Endothelial cell of umbilical vein (primary cell): ENCODE data around the gene MCRIP1. TPM values are rescaled to one million over a fixed set of nuclear protein-coding genes. Genes with fewer than 3 reads are reported as not detected.

Experiments used
- BruUV-seq: library from RNA; stranded (reverse); fragments of 400-500 nt; replicated peaks from 2 replicates; lab custom pipeline; 2021; lab: Mats Ljungman, UMichigan
- CTCF ChIA-PET: fragments of 300-600, 350-600 bp; sonication (Branson Sonifier 250); formaldehyde crosslinking; loops from one replicate; lab custom pipeline; 2021; ENCODE audit warnings: antibody characterized with exemption, inconsistent platforms; lab: Charles Lee
- POLR2A ChIA-PET: fragments of 300-600, 350-600 bp; sonication (Branson Sonifier 250); formaldehyde crosslinking; loops from one replicate; lab custom pipeline; 2021; ENCODE audit warnings: antibody characterized with exemption, inconsistent platforms; lab: Charles Lee
- DNase-seq: peaks from one replicate; pipeline ENCODE4 v3.0.0-alpha.2; 2011; ENCODE audit warnings: low read depth, low spot score
- FAIRE-seq: peaks from 2 replicates; lab custom pipeline; 2011; peaks lifted over from hg19 to GRCh38; lab: Jason Lieb, UNC
- H2AFZ ChIP-seq: 2 replicates; pipeline ENCODE4 v1.6.0; 2012; ENCODE audit warnings: low read depth, low read length, control low read depth, inconsistent platforms
- H3K27ac ChIP-seq: 2 replicates; pipeline ENCODE4 v1.5.1; 2011; ENCODE audit warnings: low read depth, mild to moderate bottlenecking, control low read depth, low read length, moderate library complexity; ENCODE audit not compliant: insufficient read depth
- H3K27me3 ChIP-seq, 2 experiments: 2 replicates each; pipeline versions ENCODE4 v1.6.0 to v1.6.1; 2011; ENCODE audit warnings: low read length in 2 of 2, mixed read lengths in 1 of 2; ENCODE audit not compliant: control insufficient read depth in 2 of 2, insufficient read depth in 2 of 2
- H3K36me3 ChIP-seq, 2 experiments: 2 replicates in 1 of 2; 3 replicates in 1 of 2; pipeline ENCODE4 v1.5.1; 2011; ENCODE audit warnings: low read length in 2 of 2, mild to moderate bottlenecking in 1 of 2, moderate library complexity in 1 of 2; ENCODE audit not compliant: control insufficient read depth in 2 of 2, insufficient read depth in 2 of 2; ENCODE audit errors: extremely low read depth in 1 of 2
- H3K4me1 ChIP-seq: 3 replicates; pipeline ENCODE4 v1.5.1; 2011; ENCODE audit warnings: mild to moderate bottlenecking, low read length; ENCODE audit not compliant: control insufficient read depth, insufficient read depth; ENCODE audit errors: extremely low read depth
- H3K4me2 ChIP-seq: 2 replicates; pipeline ENCODE4 v1.6.1; 2011; ENCODE audit warnings: low read length, control low read depth, mixed read lengths; ENCODE audit not compliant: insufficient read depth
- H3K4me3 ChIP-seq, 3 experiments: fragments of 200-600 bp in 1 of 3; sonication (generic), shearing (Covaris generic) in 1 of 3; replicated peaks in 1 of 3; 2 replicates each; pipeline ENCODE4 v1.5.1; 2011 to 2016; ENCODE audit warnings: control low read depth in 3 of 3, low read length in 3 of 3, mild to moderate bottlenecking in 2 of 3, inconsistent platforms in 1 of 3, low read depth in 1 of 3, moderate library complexity in 1 of 3; ENCODE audit not compliant: insufficient read depth in 1 of 3
- H3K79me2 ChIP-seq: 2 replicates; pipeline ENCODE4 v1.6.0; 2012; ENCODE audit warnings: low read length, inconsistent platforms; ENCODE audit not compliant: control insufficient read depth, insufficient read depth
- H3K9ac ChIP-seq: replicated peaks from 2 replicates; pipeline ENCODE3; 2011; ENCODE audit warnings: low read length, control low read depth; ENCODE audit not compliant: insufficient read depth; ENCODE audit errors: extremely low read depth
- H3K9me1 ChIP-seq: replicated peaks from 3 replicates; pipeline ENCODE4 v1.6.0; 2011; ENCODE audit warnings: mild to moderate bottlenecking, low read length; ENCODE audit not compliant: control insufficient read depth, insufficient read depth; ENCODE audit errors: extremely low read depth
- H3K9me3 ChIP-seq: replicated peaks from 2 replicates; pipeline ENCODE4 v1.5.1; 2012; ENCODE audit warnings: low read length, inconsistent platforms; ENCODE audit not compliant: control insufficient read depth, insufficient read depth
- H4K20me1 ChIP-seq: replicated peaks from 2 replicates; pipeline ENCODE3; 2011; ENCODE audit warnings: mild to moderate bottlenecking, low read length; ENCODE audit not compliant: control insufficient read depth, insufficient read depth; ENCODE audit errors: extremely low read depth
- EZH2 ChIP-seq: IDR thresholded peaks from 2 replicates; pipeline ENCODE4 v1.6.1; 2012; ENCODE audit warnings: borderline replicate concordance, low read depth, mild to moderate bottlenecking, moderate library complexity, low read length, inconsistent platforms; ENCODE audit not compliant: severe bottlenecking
- FOS ChIP-seq: IDR thresholded peaks from 2 replicates; pipeline ENCODE4 v1.6.1; 2011; ENCODE audit warnings: mild to moderate bottlenecking, low read length, moderate library complexity, borderline replicate concordance; ENCODE audit not compliant: insufficient read depth
- GATA2 ChIP-seq: IDR thresholded peaks from 2 replicates; pipeline ENCODE4 v1.7.0; 2011; ENCODE audit warnings: low read depth, mild to moderate bottlenecking, moderate library complexity, mixed read lengths, low read length; ENCODE audit not compliant: insufficient read length, insufficient read depth
- JUN ChIP-seq: IDR thresholded peaks from 2 replicates; pipeline ENCODE4 v1.6.1; 2011; ENCODE audit warnings: borderline replicate concordance, low read depth; ENCODE audit not compliant: insufficient read length, insufficient read depth
- MYC ChIP-seq: IDR thresholded peaks from one replicate; pipeline ENCODE4 v1.6.1; 2011; ENCODE audit warnings: mild to moderate bottlenecking, low read depth, low read length
- POLR2A ChIP-seq: IDR thresholded peaks from 2 replicates; pipeline ENCODE4 v1.6.1; 2012; ENCODE audit warnings: low read depth, mild to moderate bottlenecking, control low read depth, low read length
- POLR2AphosphoS5 ChIP-seq: IDR thresholded peaks from 2 replicates; pipeline ENCODE4 v1.6.1; 2012; ENCODE audit warnings: low read depth, mild to moderate bottlenecking, control low read depth, low read length, moderate library complexity; ENCODE audit not compliant: insufficient read depth
- dilution Hi-C: fragments of 300-500 bp; cut with MboI; formaldehyde crosslinking; loops from one replicate; pipeline ENCODE4 v1.15.0; 2019; ENCODE audit warnings: low sequenced_read_pairs; ENCODE audit not compliant: extremely low pct_ligation_motif_present
- intact Hi-C: fragments of 100-400 bp; cut with micrococcal nuclease; formaldehyde crosslinking; loops from one replicate; pipeline ENCODE4 v1.10.0; 2022
- polyA plus RNA-seq, 4 experiments: library from polyadenylated mRNA; depleted of rRNA in 3 of 4; stranded (reverse) in 3 of 4; unstranded in 1 of 4; fragments of >200 nt; gene quantifications; 2 replicates each; pipeline versions ENCODE4 v1.2.1 to v1.2.3, GENCODE V29; 2011 to 2012; ENCODE audit warnings: missing spikeins in 1 of 4
- total RNA-seq: library from RNA; stranded (reverse); gene quantifications from 2 replicates; pipeline ENCODE4 v1.2.3, GENCODE V29; 2021
- TF ChIP-seq, protein P1 (sequence below): IDR thresholded peaks from 2 replicates; pipeline ENCODE4 v1.6.1; 2011; ENCODE audit not compliant: insufficient read depth, insufficient read length
- TF ChIP-seq, protein P2 (sequence below), 2 donors: IDR thresholded peaks; 1 replicate in 1 of 2; 2 replicates in 1 of 2; pipeline ENCODE4 v1.5.1; 2011; ENCODE audit warnings: low read length in 2 of 2, mild to moderate bottlenecking in 2 of 2, moderate library complexity in 2 of 2, control low read depth in 1 of 2, inconsistent platforms in 1 of 2, low read depth in 1 of 2; ENCODE audit not compliant: insufficient read depth in 1 of 2; ENCODE audit errors: extremely low read depth in 1 of 2

MCRIP1 gene
- total and polyA plus RNA-seq, 2 donors (not counting 3 experiments of a cell fraction or from before 2014, with no cell fraction given), result 121 to 205 TPM

DNA sequence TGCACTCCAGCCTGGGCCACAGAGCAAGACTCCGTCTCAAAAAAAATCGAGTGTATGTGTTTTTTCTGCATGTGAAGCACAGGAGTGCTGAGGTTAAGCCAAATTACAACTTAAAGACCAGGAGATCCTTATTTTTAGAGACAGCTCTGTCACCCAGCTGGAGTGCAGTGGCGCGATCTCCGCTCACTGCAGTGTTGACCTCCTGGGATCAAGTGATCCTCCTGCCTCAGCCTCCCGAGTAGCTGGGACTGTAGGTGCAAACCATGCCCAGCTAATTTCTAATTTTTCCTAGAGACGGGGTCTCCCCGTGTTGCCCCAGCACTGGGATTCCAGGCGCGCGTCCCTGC lies 9.3 kb upstream of the MCRIP1 start:
- FAIRE-seq (no peak), DNase-seq (no peak)
- TF ChIP-seq POLR2AphosphoS5, result no peak
- TF ChIP-seq, protein P1, sequence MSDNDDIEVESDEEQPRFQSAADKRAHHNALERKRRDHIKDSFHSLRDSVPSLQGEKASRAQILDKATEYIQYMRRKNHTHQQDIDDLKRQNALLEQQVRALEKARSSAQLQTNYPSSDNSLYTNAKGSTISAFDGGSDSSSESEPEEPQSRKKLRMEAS, result no peak
- TF ChIP-seq JUN, result no peak
- no peak for TF ChIP-seq EZH2
- TF ChIP-seq, protein P2, sequence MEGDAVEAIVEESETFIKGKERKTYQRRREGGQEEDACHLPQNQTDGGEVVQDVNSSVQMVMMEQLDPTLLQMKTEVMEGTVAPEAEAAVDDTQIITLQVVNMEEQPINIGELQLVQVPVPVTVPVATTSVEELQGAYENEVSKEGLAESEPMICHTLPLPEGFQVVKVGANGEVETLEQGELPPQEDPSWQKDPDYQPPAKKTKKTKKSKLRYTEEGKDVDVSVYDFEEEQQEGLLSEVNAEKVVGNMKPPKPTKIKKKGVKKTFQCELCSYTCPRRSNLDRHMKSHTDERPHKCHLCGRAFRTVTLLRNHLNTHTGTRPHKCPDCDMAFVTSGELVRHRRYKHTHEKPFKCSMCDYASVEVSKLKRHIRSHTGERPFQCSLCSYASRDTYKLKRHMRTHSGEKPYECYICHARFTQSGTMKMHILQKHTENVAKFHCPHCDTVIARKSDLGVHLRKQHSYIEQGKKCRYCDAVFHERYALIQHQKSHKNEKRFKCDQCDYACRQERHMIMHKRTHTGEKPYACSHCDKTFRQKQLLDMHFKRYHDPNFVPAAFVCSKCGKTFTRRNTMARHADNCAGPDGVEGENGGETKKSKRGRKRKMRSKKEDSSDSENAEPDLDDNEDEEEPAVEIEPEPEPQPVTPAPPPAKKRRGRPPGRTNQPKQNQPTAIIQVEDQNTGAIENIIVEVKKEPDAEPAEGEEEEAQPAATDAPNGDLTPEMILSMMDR (IDR thresholded peaks at IDR 0.05; ENCODE audit: extremely low read depth in 1 of 2, insufficient read depth in 1 of 2, low read depth in 1 of 2, low read length in 2 of 2), result no peak
- no peak for TF ChIP-seq FOS
- no peak for TF ChIP-seq MYC
- no peak for TF ChIP-seq POLR2A
- TF ChIP-seq GATA2, result no peak
- ChIA-PET CTCF (no interaction called here), POLR2A (no interaction called here)
- Histone ChIP-seq H3K27me3 (no peaks in the 10 kb centered on the region), H3K4me2 (no peak overlapping the region), H3K36me3 (peaks cover 23 to 47% of the 10 kb centered on the region in 2 experiments), H3K4me3 (no peak overlapping the region), H3K9me1 (no peaks in the 10 kb centered on the region), H3K79me2 (no peaks in the 10 kb centered on the region), H3K4me1 (no peaks in the 10 kb centered on the region), H2AFZ (no peak overlapping the region), H3K9me3 (no peaks in the 10 kb centered on the region), H4K20me1 (no peaks in the 10 kb centered on the region), H3K27ac (no peak overlapping the region), H3K9ac (no peak overlapping the region)
- dilution Hi-C loops, result no loop called here
- intact Hi-C loops, result no loop called here
- BruUV-seq, result no TSS peak
